Activated CD4-positive, alpha-beta T cell treated with anti-CD3 and anti-CD28 coated beads, Interleukin-2, Interleukin-6, amounts not matched to agents 100 ng/mL and 50 ng/mL, durations not matched to agents 16 hours and 8 hours (primary cell): ENCODE data around the gene TBC1D14.
A peak's percentile ranks its signal among the peaks of the same experiment; 100 is the strongest.
"Not testable (repeated sequence)": the region's sequence is repeated elsewhere in the genome, so short reads cannot be mapped to it uniquely, and the experiment has no call there.

Experiments
- DNase-seq: peaks from one replicate; pipeline ENCODE4 v3.0.0-alpha.2; 2020

Gene TBC1D14

GRCh38 chr4:6891436-6892170, 18.0 kb upstream of the TBC1D14 start:
- DNase-seq, result no peak

GRCh38 chr4:6892190-6892908, 17.3 kb upstream of the TBC1D14 start:
- DNase-seq, result peak; percentile 67

- no peak for DNase-seq
These were observed 16.8 kb upstream of the TBC1D14 start for GRCh38 chr4:6892909-6893202.

GRCh38 chr4:6893449-6894085, 16.1 kb upstream of the TBC1D14 start:
- peak; percentile 46 for DNase-seq

GRCh38 chr4:6894086-6894478, 15.5 kb upstream of the TBC1D14 start:
- no peak for DNase-seq

- DNase-seq, result no peak
These were observed 14.8 kb upstream of the TBC1D14 start for GRCh38 chr4:6894528-6895498.

GRCh38 chr4:6896035-6896434, 13.6 kb upstream of the TBC1D14 start:
- DNase-seq, result no peak

- DNase-seq, result peak; percentile 65
These were observed 10.9 kb upstream of the TBC1D14 start for GRCh38 chr4:6898763-6899162.

- no peak for DNase-seq
These were observed 9.3 kb upstream of the TBC1D14 start for GRCh38 chr4:6900181-6900812.

GRCh38 chr4:6900956-6901355, 8.7 kb upstream of the TBC1D14 start:
- no peak for DNase-seq

GRCh38 chr4:6901669-6902317, 7.8 kb upstream of the TBC1D14 start:
- no peak for DNase-seq

GRCh38 chr4:6902318-6903042, 7.1 kb upstream of the TBC1D14 start:
- no peak for DNase-seq

GRCh38 chr4:6905516-6906445, 3.8 kb upstream of the TBC1D14 start:
- DNase-seq, result no peak

- not testable (repeated sequence) for DNase-seq
These were observed 3.1 kb upstream of the TBC1D14 start for GRCh38 chr4:6906486-6906885.

GRCh38 chr4:6907658-6908191, 1.9 kb upstream of the TBC1D14 start:
- no peak for DNase-seq

- DNase-seq, result no peak
These were observed 1.1 kb upstream of the TBC1D14 start for GRCh38 chr4:6908432-6909112.

- peak; percentile 35 for DNase-seq
These were observed 329 bp downstream of the TBC1D14 start for GRCh38 chr4:6909970-6910339.

- no peak for DNase-seq
These were observed 824 bp downstream of the TBC1D14 start for GRCh38 chr4:6910340-6910959.
